HG03108 (cell line): ENCODE measurements around the gene SIGLEC15.
"Not testable (repeated sequence)": the region's sequence is repeated elsewhere in the genome, so short reads cannot be mapped to it uniquely, and the experiment has no call there.

Source experiments
- ATAC-seq: cut with Tn5 transposase; IDR thresholded peaks from one replicate; pipeline ENCODE4 v1.9.1; 2021; ENCODE audit warnings: moderate library complexity; ENCODE audit not compliant: unreplicated experiment

SIGLEC15 gene

DNA sequence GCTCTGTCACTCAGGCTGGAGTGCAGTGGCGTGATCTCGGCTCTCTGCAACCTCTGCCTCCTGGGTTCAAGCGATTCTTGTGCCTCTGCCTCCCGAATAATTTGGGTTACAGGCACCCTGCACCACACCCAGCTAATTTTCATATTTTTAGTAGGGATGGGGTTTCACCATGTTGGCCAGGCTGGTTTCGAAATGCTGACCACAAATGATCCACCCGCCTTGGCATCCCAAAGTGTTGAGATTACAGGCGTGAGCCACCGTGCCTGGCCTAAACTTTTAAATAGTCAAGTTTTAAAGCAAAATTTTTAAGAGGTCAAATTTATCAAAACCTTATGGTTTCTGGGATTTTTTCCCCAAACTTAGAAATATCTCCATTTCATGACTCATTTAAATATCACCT is 6.7 kb upstream of the SIGLEC15 start:
- ATAC-seq = not testable (repeated sequence)

DNA sequence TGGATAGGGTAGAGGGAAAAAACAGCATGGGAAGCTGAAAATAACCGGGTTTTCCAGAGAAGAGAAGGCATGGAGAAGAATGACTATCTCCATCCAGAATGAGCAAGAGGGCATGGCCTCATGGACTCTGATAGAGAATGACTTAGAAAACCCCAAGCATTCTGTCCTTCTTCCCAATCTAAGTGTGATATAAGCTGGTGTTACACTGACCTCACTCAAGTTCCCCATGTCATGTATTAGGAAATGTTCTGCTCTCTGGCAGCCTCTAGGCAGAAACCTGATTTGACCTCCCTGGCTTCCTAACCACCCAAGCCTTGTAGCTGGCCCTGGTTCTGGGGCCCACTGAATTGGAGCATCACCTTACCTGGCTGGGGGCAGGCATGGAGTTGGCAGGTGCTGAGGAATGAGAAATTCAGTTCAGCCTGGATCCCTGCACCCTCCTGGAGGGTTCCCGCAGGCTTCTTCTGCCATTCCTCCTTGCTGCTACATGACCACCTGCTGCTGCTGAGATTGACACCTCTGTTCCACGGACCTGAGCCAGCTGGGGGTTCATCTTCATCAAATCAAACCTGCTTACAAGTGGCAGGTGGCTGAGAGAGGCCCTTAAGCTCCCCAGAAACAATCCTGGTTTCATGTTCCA is 5.2 kb upstream of the SIGLEC15 start:
- no peak for ATAC-seq

DNA sequence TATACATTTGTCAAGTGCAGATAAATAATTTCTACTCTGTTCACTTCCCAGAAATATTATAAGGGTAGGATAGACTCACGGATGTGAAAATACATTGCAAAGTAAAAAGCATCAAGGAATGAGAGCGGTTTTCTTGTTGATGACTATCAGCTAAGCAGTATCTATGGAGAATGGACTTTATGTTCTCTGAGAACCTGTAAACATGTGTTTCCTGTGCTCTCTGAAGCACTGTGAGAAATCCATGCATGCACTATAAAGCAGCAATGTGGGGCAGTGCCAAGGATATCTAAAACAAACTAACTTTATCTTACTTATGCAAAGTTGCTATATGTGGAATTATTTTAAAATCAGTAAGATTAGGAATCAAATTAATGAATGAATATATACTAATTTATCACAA is 4.4 kb upstream of the SIGLEC15 start:
- no peak for ATAC-seq

DNA sequence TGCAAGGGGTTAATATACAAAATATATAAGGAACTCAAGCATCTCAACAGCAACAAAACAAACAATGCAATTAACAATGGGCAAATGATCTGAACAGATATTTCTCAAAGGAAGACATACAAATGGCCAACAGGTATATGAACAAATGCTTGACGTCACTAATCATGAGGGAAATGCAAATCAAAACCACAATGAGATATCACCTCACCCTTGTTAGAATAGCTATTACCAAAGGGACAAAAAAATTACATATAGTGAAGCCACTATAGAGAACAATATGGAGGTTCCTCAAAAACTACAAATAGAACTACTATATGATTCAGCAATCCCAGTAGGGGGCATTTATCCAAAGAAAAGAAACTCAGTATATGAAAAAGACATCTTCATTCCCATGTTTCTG is 3.8 kb upstream of the SIGLEC15 start:
- ATAC-seq = no peak

DNA sequence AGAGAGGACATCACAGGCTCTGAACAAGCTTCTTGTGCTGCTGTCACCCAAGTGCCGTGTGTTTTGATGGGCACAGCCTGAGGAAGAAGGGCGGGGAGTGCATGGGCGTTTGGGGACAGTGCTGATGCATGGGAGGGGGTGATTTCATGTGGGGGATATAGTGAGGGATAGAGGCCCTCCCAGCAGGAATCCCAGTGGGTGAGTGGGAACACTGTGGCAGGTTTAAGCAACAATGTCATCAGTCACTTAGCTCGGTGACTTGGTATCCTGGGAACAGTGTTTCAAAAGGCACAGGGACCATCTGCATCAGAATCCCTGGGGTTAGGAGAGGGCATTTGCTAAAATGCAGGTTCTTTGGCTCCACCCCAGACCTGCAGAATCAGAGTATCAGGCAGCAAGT is 609 bp downstream of the SIGLEC15 start:
- ATAC-seq = no peak

DNA sequence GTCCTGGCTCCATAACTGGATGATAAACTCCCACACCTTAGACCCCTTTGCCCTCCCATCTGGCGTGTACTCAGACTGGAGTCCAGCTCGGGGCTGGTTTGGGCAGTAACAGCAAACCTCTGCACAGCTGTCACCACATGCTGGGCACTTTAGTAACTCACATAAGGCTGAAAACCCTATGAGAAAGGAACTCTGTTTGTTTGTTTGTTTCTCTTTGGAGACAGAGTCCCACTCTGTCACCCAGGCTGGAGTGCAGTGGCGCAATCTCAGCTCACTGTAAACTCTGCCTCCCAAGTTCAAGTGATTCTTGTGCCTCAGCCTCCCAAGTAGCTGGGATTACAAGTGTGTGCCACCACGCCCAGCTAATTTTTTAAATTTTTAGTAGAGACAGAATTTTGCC is 1.2 kb downstream of the SIGLEC15 start:
- ATAC-seq = not testable (repeated sequence)

DNA sequence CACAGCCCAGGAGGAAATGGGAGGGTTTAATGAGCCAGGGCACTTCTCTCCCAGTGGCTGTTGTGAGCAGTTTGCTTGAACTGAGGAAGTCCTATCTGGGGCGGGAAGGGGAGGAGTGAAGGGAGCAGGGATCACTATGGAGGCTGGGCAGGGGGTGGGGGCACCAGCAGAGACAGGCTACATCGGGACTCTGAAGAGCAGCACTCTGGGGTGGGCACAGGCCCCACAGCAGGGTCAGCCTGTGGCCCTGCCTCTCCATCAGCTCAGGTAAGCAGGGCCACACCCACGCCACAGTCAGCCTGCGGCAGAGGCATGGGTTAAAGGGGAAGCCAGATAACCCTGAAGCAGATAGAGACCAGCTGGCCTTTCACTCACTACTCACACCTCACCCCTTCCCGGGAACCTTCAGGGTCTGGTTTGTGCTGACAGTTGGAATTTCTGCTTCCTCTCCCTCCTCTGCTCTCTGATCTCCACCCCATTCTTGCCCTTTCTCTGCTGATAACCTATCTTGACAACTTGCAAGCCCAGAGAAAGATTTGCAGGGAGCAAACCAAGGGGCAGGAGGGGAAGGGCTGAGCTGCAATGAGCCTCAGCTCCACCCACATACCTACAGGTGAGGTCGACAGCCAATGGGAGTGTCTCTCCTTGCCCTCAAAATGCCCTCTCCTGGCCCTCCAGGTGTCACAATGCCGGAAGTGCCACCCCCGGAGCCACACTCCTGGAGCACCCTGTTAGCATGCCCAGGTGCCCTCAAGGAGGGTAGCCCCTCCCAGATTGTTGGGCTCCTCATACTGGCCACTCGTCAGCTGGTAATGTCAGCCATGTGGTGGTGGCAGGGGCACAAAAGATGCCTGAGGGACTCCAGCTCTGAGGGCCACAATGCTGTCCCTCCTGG is 3.7 kb downstream of the SIGLEC15 start:
- ATAC-seq = no peak

DNA sequence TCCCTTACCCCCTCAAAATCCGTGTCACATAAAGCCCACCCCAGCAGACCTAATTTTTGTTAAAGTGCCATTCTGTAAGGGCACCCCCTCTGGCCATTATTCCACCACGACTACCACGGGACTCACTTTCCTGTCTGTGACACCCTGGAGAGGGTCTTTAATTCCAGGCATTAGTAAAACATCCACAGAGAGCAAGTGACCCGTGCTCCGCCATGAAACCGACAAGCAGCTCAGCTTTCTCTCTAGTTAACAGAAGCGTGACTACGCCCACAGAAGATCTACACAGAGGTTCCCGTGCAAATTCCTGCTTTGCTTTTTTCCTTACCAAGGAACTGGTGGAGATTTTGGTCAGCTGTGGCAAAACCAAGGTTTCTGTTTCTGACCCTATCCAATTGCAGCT is 4.4 kb downstream of the SIGLEC15 start:
- ATAC-seq = no peak

DNA sequence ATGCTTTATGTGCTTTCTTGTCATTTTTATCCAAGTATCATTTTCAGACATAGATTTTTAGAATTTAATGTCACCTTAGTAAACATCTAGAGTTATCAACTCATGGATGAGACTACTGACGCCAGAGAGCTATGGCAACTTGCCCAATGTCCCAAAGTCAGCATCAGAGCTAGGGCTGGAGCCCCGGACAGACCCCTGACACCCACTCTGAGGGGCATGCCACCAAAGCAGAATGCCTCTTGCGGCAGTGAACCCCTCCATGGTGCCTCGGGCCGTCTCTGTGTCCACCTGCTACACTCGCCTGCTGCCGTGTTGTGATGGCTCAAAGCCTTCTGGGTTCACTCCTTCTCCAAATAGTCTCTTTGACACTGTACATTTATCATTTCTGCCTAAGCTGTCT is 5.4 kb downstream of the SIGLEC15 start:
- no peak for ATAC-seq

DNA sequence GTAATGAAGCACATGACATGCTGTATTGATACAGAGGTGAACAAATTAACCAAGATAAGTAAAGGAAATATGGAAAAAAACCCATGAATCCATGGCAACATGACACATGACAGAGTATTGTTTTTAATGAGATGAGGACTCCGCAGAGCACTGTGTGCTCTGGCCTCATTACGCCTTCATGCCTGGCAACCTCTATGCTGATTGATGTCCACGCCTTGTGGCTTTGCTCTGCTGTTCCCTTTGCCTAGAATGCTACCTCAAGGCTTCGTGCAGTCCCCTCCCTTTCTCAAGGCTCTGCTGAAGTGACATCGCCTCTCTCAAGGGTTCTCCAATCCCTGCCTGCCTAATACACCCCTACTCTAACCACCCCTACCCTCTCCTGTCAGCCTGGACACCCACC is 8.4 kb downstream of the SIGLEC15 start:
- ATAC-seq = no peak

DNA sequence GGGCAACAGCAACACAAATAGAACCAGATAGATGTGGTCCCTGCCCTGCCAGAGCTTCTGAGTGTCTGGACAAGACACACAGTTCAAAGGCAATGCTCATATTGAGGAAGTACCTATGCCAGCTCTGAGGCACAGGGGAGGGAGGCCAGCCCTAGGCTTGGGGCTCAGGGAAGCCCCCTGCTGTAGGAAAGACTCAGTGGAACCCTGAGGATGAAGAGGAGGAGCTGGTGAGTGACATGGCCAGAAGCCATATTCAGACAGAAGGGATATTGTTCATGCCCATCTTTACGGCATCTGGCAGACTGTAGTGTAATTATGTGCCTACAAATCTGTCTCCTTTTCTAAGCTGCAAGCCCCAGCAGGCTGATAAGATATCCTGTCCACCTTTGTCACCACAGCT is 8.8 kb downstream of the SIGLEC15 start:
- no peak for ATAC-seq

DNA sequence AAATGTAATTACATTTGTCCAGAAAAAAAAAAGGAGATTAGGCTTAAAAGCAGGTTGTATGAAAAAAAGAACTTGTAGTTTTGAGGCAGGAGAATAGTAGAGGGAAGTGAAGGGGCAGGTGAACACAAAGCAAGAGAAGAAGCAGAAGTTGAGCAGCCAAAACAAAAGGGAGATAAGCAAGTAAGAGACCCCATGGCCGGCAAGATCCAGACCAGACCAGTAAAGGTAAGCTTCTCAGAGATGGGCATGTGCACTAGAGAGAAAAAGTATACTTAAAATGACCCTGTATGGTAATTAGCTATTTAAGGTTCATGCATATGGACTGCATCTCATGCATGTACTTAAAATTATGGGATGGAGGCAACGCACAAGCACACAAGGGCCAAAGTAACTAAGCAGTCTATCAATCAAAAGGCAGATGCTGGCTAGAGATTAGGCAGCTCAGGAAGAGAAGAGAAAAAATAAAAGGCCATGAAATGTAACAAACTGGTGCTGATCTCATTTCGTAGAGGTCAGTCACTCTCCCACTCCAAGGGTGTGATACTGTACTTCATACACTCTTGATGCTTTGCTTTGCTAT is 9.7 kb downstream of the SIGLEC15 start:
- no peak for ATAC-seq

DNA sequence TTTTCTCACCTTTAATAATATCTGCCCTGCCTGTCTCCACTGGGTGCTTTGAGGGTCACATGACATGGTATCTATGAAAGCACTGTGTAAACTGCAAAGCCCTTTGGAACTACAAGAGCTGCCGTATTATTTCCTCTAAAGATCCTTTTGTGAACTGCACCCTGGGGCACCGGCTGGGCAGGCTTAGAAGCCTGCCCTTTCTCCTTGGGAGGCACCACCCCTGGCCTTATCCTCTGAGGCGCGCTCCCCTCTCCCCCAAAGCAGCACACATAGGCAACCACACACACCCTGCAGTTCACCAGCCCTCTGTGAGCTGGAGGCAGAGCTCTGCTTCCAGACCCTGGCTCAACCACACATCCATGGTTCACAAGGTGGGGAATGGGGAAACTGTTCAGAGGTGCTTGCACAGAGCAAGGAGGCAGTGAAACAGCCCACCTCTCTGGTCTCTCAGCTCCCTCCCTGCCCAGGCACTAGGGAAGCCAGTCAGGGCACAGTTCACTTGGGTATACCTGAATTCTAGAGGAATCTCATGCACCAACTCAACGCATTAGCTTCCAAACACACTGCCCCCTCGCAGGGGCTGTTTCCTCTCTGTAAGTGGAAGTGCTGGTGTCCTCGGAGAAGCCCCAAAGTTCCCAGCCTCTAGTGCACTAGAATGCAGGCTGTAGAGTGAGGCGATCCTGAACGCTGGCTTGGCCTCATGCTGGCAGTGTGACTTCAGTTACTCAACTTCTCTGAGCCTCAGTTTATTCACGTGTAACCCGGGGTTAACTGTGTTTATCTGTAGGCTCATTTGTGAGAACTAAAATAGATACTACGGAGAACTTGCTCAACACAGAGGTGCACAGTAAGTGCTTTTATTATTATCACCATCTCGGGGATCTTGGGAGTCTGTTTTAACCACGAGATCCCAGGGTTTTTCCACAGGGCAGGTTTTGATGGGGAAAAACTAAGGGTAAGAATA is 11.0 kb downstream of the SIGLEC15 start:
- no peak for ATAC-seq

DNA sequence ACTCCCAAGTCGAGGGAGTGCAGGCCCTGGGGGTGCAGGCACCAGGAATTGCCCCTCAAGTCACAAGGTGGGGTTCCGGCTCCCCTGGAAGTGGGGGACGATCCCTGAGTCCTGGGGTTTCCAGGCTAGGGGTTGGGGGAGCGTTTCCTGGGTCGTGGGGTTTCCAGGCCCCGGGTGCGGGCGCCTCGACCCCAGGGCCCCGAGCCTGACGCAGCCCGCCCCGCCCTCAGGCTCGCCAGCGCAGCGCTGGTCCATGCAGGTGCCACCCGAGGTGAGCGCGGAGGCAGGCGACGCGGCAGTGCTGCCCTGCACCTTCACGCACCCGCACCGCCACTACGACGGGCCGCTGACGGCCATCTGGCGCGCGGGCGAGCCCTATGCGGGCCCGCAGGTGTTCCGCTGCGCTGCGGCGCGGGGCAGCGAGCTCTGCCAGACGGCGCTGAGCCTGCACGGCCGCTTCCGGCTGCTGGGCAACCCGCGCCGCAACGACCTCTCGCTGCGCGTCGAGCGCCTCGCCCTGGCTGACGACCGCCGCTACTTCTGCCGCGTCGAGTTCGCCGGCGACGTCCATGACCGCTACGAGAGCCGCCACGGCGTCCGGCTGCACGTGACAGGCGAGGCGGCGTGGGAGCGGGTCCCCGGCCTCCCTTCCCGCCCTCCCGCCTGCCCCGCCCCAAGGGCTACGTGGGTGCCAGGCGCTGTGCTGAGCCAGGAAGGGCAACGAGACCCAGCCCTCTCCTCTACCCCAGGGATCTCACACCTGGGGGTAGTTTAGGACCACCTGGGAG is 12.0 kb downstream of the SIGLEC15 start:
- ATAC-seq = no peak

DNA sequence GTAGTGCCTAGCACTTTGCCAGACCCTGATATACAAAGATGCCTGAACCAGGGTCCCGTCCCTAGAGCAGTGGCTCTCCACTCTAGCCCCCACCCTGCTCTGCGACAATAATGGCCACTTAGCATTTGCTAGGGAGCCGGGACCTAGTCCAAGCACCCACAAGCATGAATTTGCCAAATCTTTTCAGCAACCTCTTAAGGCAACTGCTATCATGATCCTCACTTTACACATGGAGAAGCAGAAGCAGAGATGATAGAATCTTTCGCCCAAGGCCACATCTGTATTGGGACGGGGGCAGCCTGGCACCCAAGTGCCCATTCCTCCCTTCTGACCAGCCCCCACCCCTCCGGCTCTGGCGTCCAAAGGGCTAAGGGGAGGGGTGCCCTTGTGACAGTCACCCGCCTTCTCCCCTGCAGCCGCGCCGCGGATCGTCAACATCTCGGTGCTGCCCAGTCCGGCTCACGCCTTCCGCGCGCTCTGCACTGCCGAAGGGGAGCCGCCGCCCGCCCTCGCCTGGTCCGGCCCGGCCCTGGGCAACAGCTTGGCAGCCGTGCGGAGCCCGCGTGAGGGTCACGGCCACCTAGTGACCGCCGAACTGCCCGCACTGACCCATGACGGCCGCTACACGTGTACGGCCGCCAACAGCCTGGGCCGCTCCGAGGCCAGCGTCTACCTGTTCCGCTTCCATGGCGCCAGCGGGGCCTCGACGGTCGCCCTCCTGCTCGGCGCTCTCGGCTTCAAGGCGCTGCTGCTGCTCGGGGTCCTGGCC is 13.0 kb downstream of the SIGLEC15 start:
- ATAC-seq = no peak

DNA sequence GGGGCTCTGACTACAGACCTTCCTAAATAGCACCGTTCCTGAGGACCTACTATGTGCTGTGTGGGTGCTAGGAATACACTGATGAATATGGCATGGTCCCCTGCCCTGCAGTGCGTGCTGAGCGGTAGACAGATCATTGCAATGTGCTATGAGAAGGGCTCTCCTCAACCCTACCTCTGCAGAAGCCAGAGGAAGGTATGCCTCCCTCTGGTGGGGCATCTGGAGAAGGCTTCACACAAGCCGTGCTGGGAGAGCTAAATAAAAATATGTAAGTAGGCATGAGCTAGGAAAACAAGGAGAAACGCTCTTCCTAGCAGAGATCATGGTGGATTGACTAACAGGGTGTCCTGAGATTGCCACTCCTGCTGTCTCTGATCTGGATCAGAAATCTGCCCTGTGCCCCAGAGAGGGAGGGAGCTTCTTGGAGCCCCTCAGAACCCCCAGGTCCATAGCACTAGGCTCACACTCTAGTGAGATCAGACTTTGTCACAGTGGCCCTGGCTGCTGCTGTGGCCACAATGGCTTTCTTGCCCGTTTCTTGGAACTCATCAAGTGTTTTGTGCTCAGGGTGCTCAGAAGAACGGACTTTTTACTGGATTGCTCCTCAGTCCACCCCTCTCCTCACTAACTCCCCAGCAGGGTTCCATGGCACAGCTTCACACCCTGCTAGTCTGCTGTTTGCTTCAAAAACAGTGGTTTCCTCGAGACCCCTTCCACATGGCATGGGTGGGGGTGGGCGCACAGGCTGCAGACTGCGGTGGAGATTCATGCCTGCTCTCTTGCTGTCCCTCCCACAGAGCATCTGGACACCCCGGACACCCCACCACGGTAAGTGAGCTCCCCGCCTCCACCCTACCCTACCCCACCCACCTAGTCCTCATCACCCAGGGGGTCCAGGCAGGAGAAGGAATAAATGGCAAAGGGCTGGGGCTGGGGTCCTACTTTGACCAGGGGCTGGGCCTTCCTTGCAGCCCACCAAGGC is 14.2 kb downstream of the SIGLEC15 start:
- ATAC-seq = no peak

DNA sequence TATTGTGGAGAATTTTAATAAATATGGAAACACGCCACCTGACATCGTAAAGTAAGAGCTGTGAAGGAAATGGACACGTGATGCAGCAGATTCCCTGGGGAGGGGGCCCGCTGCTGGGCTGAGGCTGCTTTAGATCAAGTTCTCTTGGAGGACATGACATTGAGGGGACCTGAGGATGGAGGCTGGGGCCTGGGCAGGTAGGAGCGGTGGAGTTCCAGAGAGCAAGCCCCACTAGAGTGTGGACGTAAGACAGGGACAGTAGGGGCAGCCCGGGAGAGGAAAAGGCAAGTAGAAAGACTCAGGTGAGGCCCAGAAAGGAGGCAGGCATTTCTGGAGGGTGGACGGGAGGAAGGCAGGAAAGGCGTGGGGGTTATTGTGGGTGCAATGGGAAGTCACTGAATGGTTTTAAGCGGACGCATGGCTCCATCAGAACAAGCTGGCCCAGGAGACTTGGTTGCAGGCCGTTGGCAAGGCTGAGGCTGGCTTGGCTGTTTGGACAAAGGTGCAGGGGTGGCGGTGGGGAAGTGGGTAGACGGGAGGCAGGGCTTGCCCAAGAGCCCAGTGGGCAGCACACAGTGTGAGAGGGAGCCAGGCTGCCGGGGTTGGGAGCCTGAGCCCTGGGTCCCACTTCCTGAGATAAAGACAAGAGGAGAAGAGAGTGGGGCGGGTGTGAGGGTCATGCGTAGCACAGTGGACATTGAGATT is 15.7 kb downstream of the SIGLEC15 start:
- ATAC-seq = no peak
